DOHH2 (cell line): ENCODE results near the gene ATP7B.

Experiments used
- H3F3A ChIP-seq: fragments of 200-600 bp; sonication (generic), shearing (Covaris generic); 2 replicates; pipeline ENCODE4 v1.6.0; 2016; ENCODE audit warnings: antibody characterized with exemption, mild to moderate bottlenecking; ENCODE audit not compliant: control insufficient read depth, insufficient read depth
- H3K27ac ChIP-seq: fragments of 200-600 bp; sonication (generic); 2 replicates; pipeline ENCODE4 v1.5.1; 2014; ENCODE audit warnings: low read depth, mild to moderate bottlenecking, low read length, moderate library complexity
- H3K27me3 ChIP-seq: fragments of 200-600 bp; sonication (generic); 2 replicates; pipeline ENCODE4 v1.6.1; 2014; ENCODE audit warnings: mild to moderate bottlenecking, low read length, mixed read lengths; ENCODE audit not compliant: control insufficient read depth
- H3K36me3 ChIP-seq: fragments of 200-600 bp; sonication (generic); 2 replicates; pipeline ENCODE4 v1.6.1; 2014; ENCODE audit warnings: mild to moderate bottlenecking, low read length, moderate library complexity, mixed read lengths; ENCODE audit not compliant: control insufficient read depth
- H3K4me1 ChIP-seq: fragments of 200-600 bp; sonication (generic); 2 replicates; pipeline ENCODE4 v1.6.1; 2014; ENCODE audit warnings: mild to moderate bottlenecking, low read length, mixed read lengths; ENCODE audit not compliant: control insufficient read depth
- H3K4me2 ChIP-seq: fragments of 200-600 bp; sonication (generic); 2 replicates; pipeline ENCODE4 v1.6.0; 2014; ENCODE audit warnings: mild to moderate bottlenecking, low read length, moderate library complexity
- H3K4me3 ChIP-seq: fragments of 200-600 bp; sonication (generic); 2 replicates; pipeline ENCODE4 v1.5.1; 2014; ENCODE audit warnings: mild to moderate bottlenecking, low read length, mixed read lengths
- H3K79me2 ChIP-seq: fragments of 200-600 bp; sonication (generic); 2 replicates; pipeline ENCODE4 v1.6.1; 2014; ENCODE audit warnings: mild to moderate bottlenecking, low read length, mixed read lengths; ENCODE audit not compliant: control insufficient read depth
- H3K9me2 ChIP-seq: fragments of 200-600 bp; sonication (generic); replicated peaks from 2 replicates; pipeline ENCODE4 v1.6.1; 2014; ENCODE audit warnings: mild to moderate bottlenecking, low read length, mixed read lengths; ENCODE audit not compliant: control insufficient read depth
- H3K9me3 ChIP-seq: fragments of 200-600 bp; sonication (generic); 2 replicates; pipeline ENCODE4 v1.6.1; 2014; ENCODE audit warnings: antibody characterized with exemption, low read length, mixed read lengths; ENCODE audit not compliant: control insufficient read depth, insufficient read depth
- H4K20me1 ChIP-seq: fragments of 200-600 bp; sonication (generic); 2 replicates; pipeline ENCODE4 v1.6.0; 2014; ENCODE audit warnings: low read depth, mild to moderate bottlenecking, antibody characterized with exemption, low read length, moderate library complexity; ENCODE audit not compliant: control insufficient read depth, insufficient read depth
- CTCF ChIP-seq: fragments of 200-600 bp; sonication (generic); IDR thresholded peaks from one replicate; pipeline ENCODE4 v1.5.1; 2014; ENCODE audit warnings: antibody characterized with exemption, mild to moderate bottlenecking, low read depth, low read length; ENCODE audit not compliant: poor library complexity, severe bottlenecking
- EZH2phosphoT487 ChIP-seq: fragments of 200-600 bp; sonication (generic); IDR thresholded peaks from 2 replicates; pipeline ENCODE4 v1.6.1; 2017; ENCODE audit warnings: borderline replicate concordance, mild to moderate bottlenecking, antibody characterized with exemption, low read length, moderate library complexity, mixed read lengths

The ATP7B gene

GRCh38 chr13:52012512-52012836 is 1.2 kb upstream of the ATP7B start:
- Histone ChIP-seq H3K36me3 (peaks cover 10% of the 10 kb centered on the region; the same call in 1 of the 2 replicates), H3K4me2 (peak overlapping the region; percentile 97), H3F3A (no peaks in the 10 kb centered on the region), H3K27me3 (peaks cover 37% of the 10 kb centered on the region), H4K20me1 (no peaks in the 10 kb centered on the region), H3K9me2 (no peaks in the 10 kb centered on the region), H3K4me1 (peaks cover 17% of the 10 kb centered on the region), H3K4me3 (peak overlapping the region; percentile 86), H3K79me2 (peaks cover 46% of the 10 kb centered on the region), H3K27ac (no peak overlapping the region), H3K9me3 (no peaks in the 10 kb centered on the region)
- TF ChIP-seq CTCF (no peak), EZH2phosphoT487 (no peak)

- H4K20me1 ChIP-seq, result no peaks in the 10 kb centered on the region
- H3K27me3 ChIP-seq, result peaks cover 40% of the 10 kb centered on the region
- no peak within 1 kb of the TSS for H3K27ac ChIP-seq
- peaks cover 17% of the 10 kb centered on the region for H3K4me1 ChIP-seq
- H3K9me2 ChIP-seq, result no peaks in the 10 kb centered on the region
- peak within 1 kb of the TSS; percentile 86 for H3K4me3 ChIP-seq
- peaks cover 9% of the 10 kb centered on the region; the same call in 1 of the 2 replicates for H3K36me3 ChIP-seq
- no peak for TF ChIP-seq CTCF
- TF ChIP-seq EZH2phosphoT487, result no peak; the same call in 1 of the 2 replicates
- no peaks in the 10 kb centered on the region for H3K9me3 ChIP-seq
- peak within 1 kb of the TSS; percentile 97 for H3K4me2 ChIP-seq
- H3F3A ChIP-seq, result no peaks in the 10 kb centered on the region
- H3K79me2 ChIP-seq, result peaks cover 46% of the 10 kb centered on the region
Measured at GRCh38 chr13:52011632-52012511, 622 bp upstream of the ATP7B start, which contains the start of gene ALG11. Gene ALG11 (plus strand): TSS chr13:52012398. CDS start chr13:52012419, 21 bp downstream.

GRCh38 chr13:52009946-52010345 is 1.3 kb downstream of the ATP7B start:
- H3K27me3 ChIP-seq, result peaks cover 51% of the 10 kb centered on the region
- H3K27ac ChIP-seq, result no peak overlapping the region
- H3K4me2 ChIP-seq, result no peak overlapping the region
- H3K4me3 ChIP-seq, result no peak overlapping the region
- H3K79me2 ChIP-seq, result peaks cover 26% of the 10 kb centered on the region
- no peaks in the 10 kb centered on the region for H4K20me1 ChIP-seq
- peaks cover 17% of the 10 kb centered on the region for H3K4me1 ChIP-seq
- no peaks in the 10 kb centered on the region for H3K9me2 ChIP-seq
- TF ChIP-seq EZH2phosphoT487 (no peak), CTCF (no peak)
- H3K36me3 ChIP-seq, result 0 out of 2 replicates have a peak, but pooled peaks cover 2% of the 10 kb centered on the region
- no peaks in the 10 kb centered on the region for H3F3A ChIP-seq
- no peaks in the 10 kb centered on the region for H3K9me3 ChIP-seq
